Pancreas (tissue), 10 donors: ENCODE results near the gene MAX. TPM values are rescaled to one million over a fixed set of nuclear protein-coding genes. Genes with fewer than 3 reads are reported as not detected.

Experiments used
- ATAC-seq, 4 donors: fragments of 200-7000 bp; cut with Tn5 transposase; one replicate each; pipeline versions ENCODE4 v1.8.0 to v1.9.1; 2020; ENCODE audit warnings: mild to moderate bottlenecking in 4 of 4, moderate library complexity in 4 of 4
- DNase-seq, 6 donors: peaks; one replicate each; pipeline ENCODE4 v3.0.0-alpha.2; 2020
- FAIRE-seq: peaks from 2 replicates; lab custom pipeline; 2012; peaks lifted over from hg19 to GRCh38; lab: Jason Lieb, UNC
- H3K27ac ChIP-seq, 4 donors: fragments of 200-600 bp; sonication (generic); 1 replicate in 3 of 4; 2 replicates in 1 of 4; pipeline versions ENCODE4 v1.5.0 to v1.8.0; 2020
- H3K27me3 ChIP-seq, 4 donors: fragments of 200-600 bp; one replicate each; pipeline ENCODE4 v1.8.0; 2021
- H3K36me3 ChIP-seq, 3 donors: fragments of 200-600 bp; sonication (generic) in 1 of 3; one replicate each; pipeline versions ENCODE4 v1.5.0 to v1.8.0; 2020 to 2021
- H3K4me1 ChIP-seq, 3 donors: fragments of 200-600 bp; one replicate each; pipeline ENCODE4 v1.8.0; 2021
- H3K4me3 ChIP-seq, 4 donors: fragments of 200-600 bp; sonication (generic) in 2 of 4; one replicate each; pipeline versions ENCODE4 v1.5.0 to v1.8.0; 2020 to 2021
- H3K9me3 ChIP-seq, 4 donors: fragments of 200-600 bp; one replicate each; pipeline ENCODE4 v1.8.0; 2021
- WGBS, 2 donors: extraction: QIAGEN DNeasy Blood & Tissue Kit; methylation state at CpG; one replicate each; pipeline ENCODE4 v1.1.7; 2013; 5-methylcytosine and 5-hydroxymethylcytosine counted together
- intact Hi-C, 3 donors: fragments of 100-400 bp; cut with DNase I; formaldehyde crosslinking; loops; one replicate each; pipeline versions ENCODE4 v1.11.1 to v1.14.2; 2022
- microRNA-seq, 2 donors: library from miRNA; unstranded; fragments of <30 nt; microRNA quantifications; one replicate each; pipeline versions ENCODE4 to v1.1.0, GENCODE V29; 2019 to 2020
- polyA plus RNA-seq, 2 donors: library from polyadenylated mRNA; stranded (reverse); fragments of 200-250 nt; gene quantifications; one replicate each; pipeline ENCODE4 v1.2.3, GENCODE V29; 2013
- total RNA-seq, 6 donors: library from RNA; stranded (reverse); fragmentation: NEBNext Ultra II Directional in 4 of 6; extraction: Animal tissue kit (Norgen Biotek cat#: 25700) in 4 of 6; gene quantifications; one replicate each; pipeline versions ENCODE4 v1.2.1 to v1.2.4, GENCODE V29; 2021 to 2023
- TF ChIP-seq, protein P1 (sequence below), 4 donors: fragments of 200-600 bp; sonication (generic) in 3 of 4; IDR thresholded peaks; one replicate each; pipeline versions ENCODE4 v1.5.0 to v1.8.0; 2021; ENCODE audit warnings: antibody characterized with exemption in 4 of 4
- donor health status: healthy with polysubstance abuse.
- donor health status: DM: no; HTN: no; CAD: no; lungs with moderate emphysema.
- donor health status: DM: no; HTN: no; CAD: no.
- donor health status: control.
- donor health status: control.
- donor health status: Bipolar disorder and iron deficiency.
- donor health status: DM: yes; HTN: yes; CAD: no.
- donor health status: DM: no; HTN: no; CAD: no.
- donor health status: DM: no; HTN: no; CAD: no.
- donor health status: DM: yes; HTN: yes; CAD: no.

Gene MAX
- total and polyA plus RNA-seq, 8 donors: 19.7 to 48.9 (median 34.5) TPM

DNA sequence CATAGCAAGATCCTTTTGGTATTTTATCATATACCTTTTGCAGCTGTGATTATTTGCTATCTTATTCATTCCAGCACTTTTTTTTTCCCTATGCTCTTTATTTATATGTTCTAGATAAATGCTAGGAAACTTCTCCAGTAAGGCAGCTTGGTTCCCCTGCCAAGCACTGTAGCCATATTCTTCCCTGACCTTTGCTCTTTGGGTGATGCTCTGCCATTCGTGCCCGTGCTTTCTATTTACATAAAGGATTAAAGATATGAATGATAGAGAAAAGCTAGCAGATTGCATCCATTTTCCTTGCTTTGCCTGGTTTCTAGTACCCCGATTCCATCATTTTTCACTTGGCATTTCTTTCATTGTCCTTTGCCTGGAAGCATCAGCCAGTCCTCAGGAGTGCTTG lies 73.4 kb downstream of the MAX start:
- intact Hi-C loops: no loop called here
- Histone ChIP-seq H3K27me3 (no peaks in the 10 kb centered on the region), H3K9me3 (no peaks in the 10 kb centered on the region), H3K4me3 (no peak overlapping the region), H3K36me3 (peaks cover 0 to 5% (median 5%) of the 10 kb centered on the region in 3 donors), H3K27ac (no peak overlapping the region), H3K4me1 (no peaks in the 10 kb centered on the region)
- TF ChIP-seq, protein P1, sequence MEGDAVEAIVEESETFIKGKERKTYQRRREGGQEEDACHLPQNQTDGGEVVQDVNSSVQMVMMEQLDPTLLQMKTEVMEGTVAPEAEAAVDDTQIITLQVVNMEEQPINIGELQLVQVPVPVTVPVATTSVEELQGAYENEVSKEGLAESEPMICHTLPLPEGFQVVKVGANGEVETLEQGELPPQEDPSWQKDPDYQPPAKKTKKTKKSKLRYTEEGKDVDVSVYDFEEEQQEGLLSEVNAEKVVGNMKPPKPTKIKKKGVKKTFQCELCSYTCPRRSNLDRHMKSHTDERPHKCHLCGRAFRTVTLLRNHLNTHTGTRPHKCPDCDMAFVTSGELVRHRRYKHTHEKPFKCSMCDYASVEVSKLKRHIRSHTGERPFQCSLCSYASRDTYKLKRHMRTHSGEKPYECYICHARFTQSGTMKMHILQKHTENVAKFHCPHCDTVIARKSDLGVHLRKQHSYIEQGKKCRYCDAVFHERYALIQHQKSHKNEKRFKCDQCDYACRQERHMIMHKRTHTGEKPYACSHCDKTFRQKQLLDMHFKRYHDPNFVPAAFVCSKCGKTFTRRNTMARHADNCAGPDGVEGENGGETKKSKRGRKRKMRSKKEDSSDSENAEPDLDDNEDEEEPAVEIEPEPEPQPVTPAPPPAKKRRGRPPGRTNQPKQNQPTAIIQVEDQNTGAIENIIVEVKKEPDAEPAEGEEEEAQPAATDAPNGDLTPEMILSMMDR (IDR thresholded peaks at IDR 0.05): no peak
- WGBS, 2 donors: 53% methylated on average over 3 of the region's 3 CpGs
- FAIRE-seq: no peak
- ATAC-seq: no peak
- DNase-seq: no peak

DNA sequence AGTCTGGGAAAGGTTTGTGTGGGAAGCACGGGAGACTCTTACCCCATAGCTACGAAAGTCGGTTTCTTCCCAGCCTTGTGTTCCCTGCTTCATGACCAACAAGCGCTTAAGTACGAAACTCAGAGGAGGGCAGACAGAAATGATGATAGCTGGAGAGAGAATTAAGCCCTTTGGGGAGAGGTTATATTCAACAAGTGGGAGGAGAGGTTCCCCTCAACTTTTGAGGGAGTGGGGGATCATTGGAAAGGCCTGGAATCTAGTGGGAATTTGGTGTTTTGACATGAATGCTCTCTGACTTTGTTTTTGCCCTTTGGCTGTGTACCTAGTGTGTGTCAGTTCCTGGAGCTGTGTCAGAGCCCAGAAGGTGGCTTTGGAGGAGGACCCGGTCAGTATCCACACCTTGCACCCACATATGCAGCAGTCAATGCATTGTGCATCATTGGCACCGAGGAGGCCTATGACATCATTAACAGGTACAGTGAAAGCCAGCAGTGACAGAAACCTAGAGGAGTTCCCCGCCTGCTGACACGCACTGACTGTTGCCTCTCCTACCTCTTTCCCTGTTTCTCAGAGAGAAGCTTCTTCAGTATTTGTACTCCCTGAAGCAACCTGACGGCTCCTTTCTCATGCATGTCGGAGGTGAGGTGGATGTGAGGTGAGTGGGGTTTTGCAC lies 75.1 kb downstream of the MAX start:
- intact Hi-C loops: no loop called here
- no peaks in the 10 kb centered on the region for H3K27me3 ChIP-seq
- DNase-seq: no peak
- no peaks in the 10 kb centered on the region for H3K4me1 ChIP-seq
- no peak overlapping the region for H3K27ac ChIP-seq
- WGBS, 2 donors: 97% methylated on average over 11 of the region's 11 CpGs
- no peak for FAIRE-seq
- no peaks in the 10 kb centered on the region for H3K9me3 ChIP-seq
- TF ChIP-seq, protein P1 (IDR thresholded peaks at IDR 0.05): no peak
- ATAC-seq: no peak
- no peak overlapping the region for H3K4me3 ChIP-seq
- H3K36me3 ChIP-seq: peaks cover 0 to 5% (median 0%) of the 10 kb centered on the region in 3 donors

DNA sequence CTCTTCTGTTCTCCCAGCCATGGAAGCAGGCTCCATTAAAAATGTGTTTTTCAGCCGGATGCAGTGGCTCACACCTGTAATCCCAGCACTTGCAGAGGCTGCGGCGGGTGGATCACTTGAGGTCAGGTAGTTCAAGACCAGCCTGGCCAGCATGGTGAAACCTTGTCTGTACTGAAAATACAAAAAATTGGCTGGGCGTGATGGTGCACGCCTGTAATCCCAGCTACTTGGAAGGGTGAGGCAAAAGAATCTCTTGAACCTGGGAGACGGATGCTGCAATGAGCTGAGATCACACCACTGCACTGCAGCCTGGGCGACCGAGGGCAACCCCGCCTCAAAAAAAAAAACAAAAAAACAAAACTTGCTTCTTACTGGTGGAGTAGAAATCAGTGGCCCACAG lies 75.8 kb downstream of the MAX start:
- no peak for FAIRE-seq
- ATAC-seq: no peak
- H3K27ac ChIP-seq: no peak overlapping the region
- H3K4me1 ChIP-seq: no peaks in the 10 kb centered on the region
- no peaks in the 10 kb centered on the region for H3K9me3 ChIP-seq
- intact Hi-C loops: no loop called here
- DNase-seq: no peak
- TF ChIP-seq, protein P1 (IDR thresholded peaks at IDR 0.05): no peak
- H3K4me3 ChIP-seq: no peak overlapping the region
- no peaks in the 10 kb centered on the region for H3K27me3 ChIP-seq
- 91 to 100% methylated on average over 9 of the region's 9 CpGs for WGBS, 2 donors
- H3K36me3 ChIP-seq: peaks cover 0 to 5% (median 0%) of the 10 kb centered on the region in 3 donors

DNA sequence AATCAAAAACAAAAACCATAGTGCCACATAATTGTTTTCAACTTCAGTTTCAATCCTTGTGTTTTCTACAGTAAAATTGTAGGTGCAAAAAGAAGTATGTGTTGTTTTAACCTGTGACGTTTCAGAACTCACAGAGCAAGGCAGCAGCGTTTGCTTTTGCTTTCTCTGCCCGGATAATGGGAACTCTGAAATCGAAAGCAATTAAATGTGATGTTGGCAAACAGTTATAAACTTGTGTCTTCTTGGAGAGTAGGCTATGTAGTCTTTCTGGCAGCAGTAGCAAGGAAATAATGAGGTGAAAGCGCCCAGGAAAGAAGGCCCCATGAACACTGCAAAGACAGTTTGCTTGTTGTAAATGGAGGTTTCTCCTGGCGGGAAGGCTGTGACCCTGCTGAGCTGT lies 76.5 kb downstream of the MAX start:
- Histone ChIP-seq H3K27me3 (no peaks in the 10 kb centered on the region), H3K9me3 (no peaks in the 10 kb centered on the region), H3K4me1 (no peaks in the 10 kb centered on the region), H3K4me3 (no peak overlapping the region), H3K27ac (no peak overlapping the region), H3K36me3 (peaks cover 0 to 5% (median 0%) of the 10 kb centered on the region in 3 donors)
- intact Hi-C loops: no loop called here
- 86 to 90% methylated on average over 6 of the region's 6 CpGs for WGBS, 2 donors
- no peak for FAIRE-seq
- TF ChIP-seq, protein P1 (IDR thresholded peaks at IDR 0.05): no peak
- no peak for DNase-seq
- no peak for ATAC-seq

Small RNAs within 50 kb of the gene (microRNA-seq; reads per million reads assigned to microRNA genes)
- gene MIR4706: 0 to 0.29 reads per million in 2 donors

Other genes starting within 250 kb of the MAX start
- 1 to 10 TPM in 5 of 6 donors, under 1 TPM in 1; 0.73 to 3.4 (median 2.5) TPM for gene SPTB, start 222.6 kb downstream of the MAX start, total RNA-seq
- 1 to 10 TPM; 5.2 to 6.5 TPM for gene SPTB, start 222.6 kb downstream of the MAX start, polyA plus RNA-seq
- 10 to 100 TPM; 22.7 to 33.2 (median 29.4) TPM for gene CHURC1, start 188.1 kb downstream of the MAX start, total RNA-seq
- 10 to 100 TPM; 13.0 to 22.6 TPM for gene CHURC1, start 188.1 kb downstream of the MAX start, polyA plus RNA-seq
- gene GPX2, start 159.8 kb downstream of the MAX start, total RNA-seq: 10 to 100 TPM in 2 of 6 donors, 1 to 10 TPM in 4; 2.6 to 41.9 (median 6.8) TPM
- 10 to 100 TPM; 14.3 to 19.3 TPM for gene GPX2, start 159.8 kb downstream of the MAX start, polyA plus RNA-seq
- 10 to 100 TPM in 2 of 6 donors, 1 to 10 TPM in 4; 4.6 to 18.8 (median 6.4) TPM for gene RAB15, start 130.2 kb downstream of the MAX start, total RNA-seq
- 10 to 100 TPM in 1 of 2 donors, 1 to 10 TPM in 1; 7.5 to 12.2 TPM for gene RAB15, start 130.2 kb downstream of the MAX start, polyA plus RNA-seq
- 1 to 10 TPM; 4.9 to 9.5 (median 6.7) TPM for gene FNTB, start 115.6 kb downstream of the MAX start, total RNA-seq
- gene FNTB, start 115.6 kb downstream of the MAX start, polyA plus RNA-seq: 1 to 10 TPM; 4.6 to 7.7 TPM